Measurements from ENCODE around the gene FOXD2.

FOXD2 gene

DNA sequence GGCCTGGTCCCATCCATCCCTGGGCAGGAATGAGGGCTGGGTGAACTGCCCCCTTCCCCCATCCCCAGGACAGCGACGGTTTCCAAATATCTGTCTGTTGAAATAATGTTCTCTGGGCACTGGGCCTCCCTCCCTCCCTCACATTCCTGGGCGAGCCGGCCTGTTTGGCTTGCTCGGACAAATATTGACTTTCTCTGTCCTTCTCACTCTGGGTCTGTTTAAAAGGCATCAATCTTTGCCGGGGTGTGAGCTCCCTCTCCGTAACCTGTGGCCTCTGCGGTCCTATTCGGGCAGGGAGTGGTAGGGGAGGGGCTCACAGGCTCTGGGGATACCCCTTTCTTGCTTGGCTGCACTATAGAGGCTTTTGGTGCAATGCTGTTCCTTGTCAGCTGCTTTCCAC, 40.2 kb downstream of the FOXD2 start:
- Histone ChIP-seq H2AFZ (ENCODE audit: low read length) (no peak overlapping the region), H2AK5ac (ENCODE audit: low read depth, low read length) (peak overlapping the region; percentile 57), H3K27me3 (ENCODE audit: control insufficient read depth in 3 of 3, insufficient read depth in 3 of 3, low read depth in 1 of 3, low read length in 3 of 3) (peaks cover 0 to 33% (median 0%) of the 10 kb centered on the region in 3 experiments), H3K36me3 (replicated peaks in 1 of 2; ENCODE audit: control insufficient read depth in 2 of 2, insufficient read depth in 2 of 2, low read length in 2 of 2) (no peaks in the 10 kb centered on the region), H3K23ac (ENCODE audit: low read depth, low read length, poor library complexity) (no peak overlapping the region), H4K91ac (ENCODE audit: low read depth, low read length, poor library complexity) (no peak overlapping the region), H3K9ac (ENCODE audit: low read depth, low read length, poor library complexity) (no peak overlapping the region), H3K9me3 (replicated peaks in 1 of 2; ENCODE audit: control insufficient read depth in 2 of 2, insufficient read depth in 1 of 2, low read depth in 1 of 2, low read length in 2 of 2) (peaks cover 0 to 2% of the 10 kb centered on the region in 2 donors), H2BK120ac (ENCODE audit: low read depth, low read length) (no peak overlapping the region), H3K4ac (ENCODE audit: low read length) (no peak overlapping the region), H3K18ac (ENCODE audit: low read length) (peak overlapping the region; percentile 44), H3K79me1 (ENCODE audit: low read depth, low read length) (no peaks in the 10 kb centered on the region), H4K8ac (ENCODE audit: low read depth, low read length) (no peak overlapping the region), H2BK12ac (ENCODE audit: low read length) (no peak overlapping the region), H3K27ac (replicated peaks; ENCODE audit: low read length) (no peak overlapping the region), H3K4me3 (ENCODE audit: low read length in 2 of 2) (no peak overlapping the region), H2BK5ac (ENCODE audit: low read length) (no peak overlapping the region), H3K14ac (ENCODE audit: low read length) (no peak overlapping the region), H2BK15ac (ENCODE audit: low read length) (peak overlapping the region; percentile 14), H3K4me2 (ENCODE audit: insufficient read depth, low read length, poor library complexity, severe bottlenecking) (no peak overlapping the region), H3K4me1 (ENCODE audit: control insufficient read depth in 2 of 2, insufficient read depth in 1 of 2, low read depth in 1 of 2, low read length in 2 of 2) (peaks cover 0 to 4% of the 10 kb centered on the region in 2 donors)
- WGBS, 2 donors (ENCODE audit: extremely low coverage in 2 of 2, insufficient read length in 2 of 2, insufficient replicate concordance in 1 of 2): no CpG with 5 or more reads among the region's 9 CpGs
- no peak for DNase-seq (ENCODE audit: low spot score)

DNA sequence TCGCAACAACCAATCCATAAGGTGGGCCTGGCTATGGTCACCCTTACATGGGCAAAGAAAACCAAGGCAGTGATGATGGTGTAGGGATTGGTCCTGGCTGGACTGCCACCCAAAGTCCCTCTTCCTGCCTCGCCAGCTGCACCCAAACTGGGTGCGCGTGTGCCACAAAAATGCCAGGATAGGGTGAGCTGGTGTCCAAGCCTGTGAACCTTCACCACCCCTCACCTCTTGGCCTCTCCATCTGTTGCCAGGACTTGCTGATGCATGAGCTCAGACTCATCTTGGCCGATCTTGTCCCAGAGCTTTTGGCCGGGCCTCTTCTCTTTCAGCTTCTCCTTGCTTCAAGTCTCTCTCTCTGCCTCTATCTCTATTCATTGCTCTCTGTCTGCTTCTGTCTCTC, 41.8 kb downstream of the FOXD2 start:
- H2BK5ac ChIP-seq (ENCODE audit: low read length): no peak overlapping the region
- no peak overlapping the region for H2BK15ac ChIP-seq (ENCODE audit: low read length)
- H3K4me2 ChIP-seq (ENCODE audit: insufficient read depth, low read length, poor library complexity, severe bottlenecking): no peak overlapping the region
- peak overlapping the region; percentile 74 for H3K18ac ChIP-seq (ENCODE audit: low read length)
- no peaks in the 10 kb centered on the region for H3K79me1 ChIP-seq (ENCODE audit: low read depth, low read length)
- peaks cover 0 to 33% (median 4%) of the 10 kb centered on the region in 3 experiments for H3K27me3 ChIP-seq (ENCODE audit: control insufficient read depth in 3 of 3, insufficient read depth in 3 of 3, low read depth in 1 of 3, low read length in 3 of 3)
- H3K36me3 ChIP-seq (replicated peaks in 1 of 2; ENCODE audit: control insufficient read depth in 2 of 2, insufficient read depth in 2 of 2, low read length in 2 of 2): no peaks in the 10 kb centered on the region
- no peak overlapping the region for H3K4me3 ChIP-seq (ENCODE audit: low read length in 2 of 2)
- H3K14ac ChIP-seq (ENCODE audit: low read length): no peak overlapping the region
- H2BK120ac ChIP-seq (ENCODE audit: low read depth, low read length): no peak overlapping the region
- H3K23ac ChIP-seq (ENCODE audit: low read depth, low read length, poor library complexity): no peak overlapping the region
- H4K8ac ChIP-seq (ENCODE audit: low read depth, low read length): no peak overlapping the region
- H3K27ac ChIP-seq (replicated peaks; ENCODE audit: low read length): no peak overlapping the region
- H2AK5ac ChIP-seq (ENCODE audit: low read depth, low read length): no peak overlapping the region
- H2AFZ ChIP-seq (ENCODE audit: low read length): no peak overlapping the region
- H4K91ac ChIP-seq (ENCODE audit: low read depth, low read length, poor library complexity): no peak overlapping the region
- no peak overlapping the region for H3K4ac ChIP-seq (ENCODE audit: low read length)
- WGBS, 2 donors (ENCODE audit: extremely low coverage in 2 of 2, insufficient read length in 2 of 2, insufficient replicate concordance in 1 of 2): no CpG with 5 or more reads among the region's 6 CpGs
- peaks cover 0 to 2% of the 10 kb centered on the region in 2 donors for H3K9me3 ChIP-seq (replicated peaks in 1 of 2; ENCODE audit: control insufficient read depth in 2 of 2, insufficient read depth in 1 of 2, low read depth in 1 of 2, low read length in 2 of 2)
- no peak overlapping the region for H2BK12ac ChIP-seq (ENCODE audit: low read length)
- no peak for DNase-seq (ENCODE audit: low spot score)
- H3K4me1 ChIP-seq (ENCODE audit: control insufficient read depth in 2 of 2, insufficient read depth in 1 of 2, low read depth in 1 of 2, low read length in 2 of 2): peaks cover 0 to 4% of the 10 kb centered on the region in 2 donors
- no peak overlapping the region for H3K9ac ChIP-seq (ENCODE audit: low read depth, low read length, poor library complexity)

DNA sequence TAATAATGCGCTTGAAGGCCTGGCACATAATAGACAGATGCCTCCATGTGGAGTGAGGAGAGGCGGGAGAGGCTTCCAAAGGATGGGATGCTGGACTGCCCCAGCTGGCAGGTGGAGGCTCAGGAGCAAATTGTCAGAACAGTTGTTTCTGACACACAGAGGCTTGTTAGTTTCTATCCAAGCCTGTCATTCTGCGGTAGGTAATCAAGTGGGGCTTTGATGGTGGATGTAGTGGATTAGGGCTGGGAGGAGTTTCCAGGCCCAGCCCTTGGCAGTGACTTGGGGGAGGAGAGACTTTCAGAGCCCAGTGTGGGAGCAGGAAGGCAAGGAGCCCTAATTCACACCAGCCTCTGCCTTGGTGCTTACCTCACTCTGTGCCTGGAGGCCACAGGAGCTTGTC, 44.1 kb downstream of the FOXD2 start:
- DNase-seq (ENCODE audit: low spot score): no peak
- H3K27me3 ChIP-seq (ENCODE audit: control insufficient read depth in 3 of 3, insufficient read depth in 3 of 3, low read depth in 1 of 3, low read length in 3 of 3): peaks cover 0 to 33% (median 4%) of the 10 kb centered on the region in 3 experiments
- no CpG with 5 or more reads among the region's 3 CpGs for WGBS, 2 donors (ENCODE audit: extremely low coverage in 2 of 2, insufficient read length in 2 of 2, insufficient replicate concordance in 1 of 2)

DNA sequence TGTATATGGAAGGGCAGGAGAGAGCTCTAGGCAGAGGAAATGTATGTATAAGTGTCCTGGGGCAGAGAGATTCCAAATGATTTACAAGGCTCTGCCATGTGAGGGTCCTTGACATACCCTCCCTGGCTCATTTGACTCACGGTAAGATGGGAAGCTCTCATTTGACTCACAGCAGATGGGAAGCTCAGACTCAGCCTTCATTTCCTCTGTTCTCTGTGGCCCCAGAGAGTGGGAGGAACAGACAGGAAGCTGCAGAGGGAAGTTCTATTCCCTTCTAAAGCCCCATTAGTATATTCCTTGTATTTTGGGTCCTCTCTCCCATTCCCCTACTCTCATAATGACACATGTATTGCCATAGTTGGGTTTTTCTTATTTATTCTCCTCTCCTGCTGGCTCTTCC, 44.9 kb downstream of the FOXD2 start:
- Histone ChIP-seq H3K27ac (replicated peaks; ENCODE audit: low read length) (no peak overlapping the region), H3K23ac (ENCODE audit: low read depth, low read length, poor library complexity) (no peak overlapping the region), H2AK5ac (ENCODE audit: low read depth, low read length) (no peak overlapping the region), H2BK5ac (ENCODE audit: low read length) (no peak overlapping the region), H2BK12ac (ENCODE audit: low read length) (no peak overlapping the region), H3K18ac (ENCODE audit: low read length) (no peak overlapping the region), H3K27me3 (ENCODE audit: control insufficient read depth in 3 of 3, insufficient read depth in 3 of 3, low read depth in 1 of 3, low read length in 3 of 3) (peaks cover 0 to 24% (median 4%) of the 10 kb centered on the region in 3 experiments), H2BK15ac (ENCODE audit: low read length) (no peak overlapping the region), H3K9ac (ENCODE audit: low read depth, low read length, poor library complexity) (no peak overlapping the region), H3K4me1 (ENCODE audit: control insufficient read depth in 2 of 2, insufficient read depth in 1 of 2, low read depth in 1 of 2, low read length in 2 of 2) (peaks cover 0 to 2% of the 10 kb centered on the region in 2 donors), H3K36me3 (replicated peaks in 1 of 2; ENCODE audit: control insufficient read depth in 2 of 2, insufficient read depth in 2 of 2, low read length in 2 of 2) (no peaks in the 10 kb centered on the region), H3K4me3 (ENCODE audit: low read length in 2 of 2) (no peak overlapping the region), H3K4ac (ENCODE audit: low read length) (no peak overlapping the region), H3K79me1 (ENCODE audit: low read depth, low read length) (no peaks in the 10 kb centered on the region), H4K8ac (ENCODE audit: low read depth, low read length) (no peak overlapping the region), H2AFZ (ENCODE audit: low read length) (no peak overlapping the region), H4K91ac (ENCODE audit: low read depth, low read length, poor library complexity) (no peak overlapping the region), H2BK120ac (ENCODE audit: low read depth, low read length) (no peak overlapping the region), H3K4me2 (ENCODE audit: insufficient read depth, low read length, poor library complexity, severe bottlenecking) (no peak overlapping the region), H3K14ac (ENCODE audit: low read length) (no peak overlapping the region), H3K9me3 (replicated peaks in 1 of 2; ENCODE audit: control insufficient read depth in 2 of 2, insufficient read depth in 1 of 2, low read depth in 1 of 2, low read length in 2 of 2) (peaks cover 0 to 2% of the 10 kb centered on the region in 2 donors)
- no peak for DNase-seq (ENCODE audit: low spot score)
- no CpG with 5 or more reads among the region's 1 CpG for WGBS, 2 donors (ENCODE audit: extremely low coverage in 2 of 2, insufficient read length in 2 of 2, insufficient replicate concordance in 1 of 2)

More for the DNA sequence above, 44.1 kb downstream of the FOXD2 start:
- no peak overlapping the region for H3K27ac ChIP-seq (replicated peaks; ENCODE audit: low read length)
- H3K4me1 ChIP-seq (ENCODE audit: control insufficient read depth in 2 of 2, insufficient read depth in 1 of 2, low read depth in 1 of 2, low read length in 2 of 2): peaks cover 0 to 4% of the 10 kb centered on the region in 2 donors
- no peaks in the 10 kb centered on the region for H3K36me3 ChIP-seq (replicated peaks in 1 of 2; ENCODE audit: control insufficient read depth in 2 of 2, insufficient read depth in 2 of 2, low read length in 2 of 2)
- no peak overlapping the region for H2BK120ac ChIP-seq (ENCODE audit: low read depth, low read length)
- no peak overlapping the region for H4K8ac ChIP-seq (ENCODE audit: low read depth, low read length)
- H2BK5ac ChIP-seq (ENCODE audit: low read length): no peak overlapping the region
- H3K79me1 ChIP-seq (ENCODE audit: low read depth, low read length): no peaks in the 10 kb centered on the region
- no peak overlapping the region for H2AFZ ChIP-seq (ENCODE audit: low read length)
- H3K18ac ChIP-seq (ENCODE audit: low read length): no peak overlapping the region
- H3K14ac ChIP-seq (ENCODE audit: low read length): no peak overlapping the region
- no peak overlapping the region for H2AK5ac ChIP-seq (ENCODE audit: low read depth, low read length)
- H3K4ac ChIP-seq (ENCODE audit: low read length): no peak overlapping the region
- H4K91ac ChIP-seq (ENCODE audit: low read depth, low read length, poor library complexity): no peak overlapping the region
- no peak overlapping the region for H3K23ac ChIP-seq (ENCODE audit: low read depth, low read length, poor library complexity)
- H3K4me3 ChIP-seq (ENCODE audit: low read length in 2 of 2): no peak overlapping the region
- peaks cover 0 to 2% of the 10 kb centered on the region in 2 donors for H3K9me3 ChIP-seq (replicated peaks in 1 of 2; ENCODE audit: control insufficient read depth in 2 of 2, insufficient read depth in 1 of 2, low read depth in 1 of 2, low read length in 2 of 2)
- H2BK15ac ChIP-seq (ENCODE audit: low read length): no peak overlapping the region
- no peak overlapping the region for H2BK12ac ChIP-seq (ENCODE audit: low read length)
- H3K9ac ChIP-seq (ENCODE audit: low read depth, low read length, poor library complexity): no peak overlapping the region
- H3K4me2 ChIP-seq (ENCODE audit: insufficient read depth, low read length, poor library complexity, severe bottlenecking): no peak overlapping the region

Data from neuronal stem cell (in vitro differentiated cells).